Fibroblast of lung (primary cell): ENCODE data around the gene SLC6A11.

Source experiments
- CTCF ChIP-seq, 2 donors: IDR thresholded peaks in 1 of 2; conservative IDR thresholded peaks in 1 of 2; 1 replicate in 1 of 2; 2 replicates in 1 of 2; pipeline ENCODE4 v1.5.1; 2011 to 2012; ENCODE audit warnings: low read length in 2 of 2, control low read depth in 1 of 2, inconsistent platforms in 1 of 2, low read depth in 1 of 2, mild to moderate bottlenecking in 1 of 2
- EZH2 ChIP-seq: IDR thresholded peaks from 2 replicates; pipeline ENCODE4 v1.5.1; 2012; ENCODE audit warnings: low read length, control low read depth, mild to moderate bottlenecking; ENCODE audit errors: missing control alignments

GRCh38 chr3:10775828-10776227 lies 40.2 kb upstream of the SLC6A11 start:
- TF ChIP-seq CTCF (conservative IDR thresholded peaks at IDR 0.05 in 1 of 2, IDR thresholded peaks at IDR 0.05 in 1 of 2; ENCODE audit: low read depth in 1 of 2, low read length in 2 of 2) (no peak), EZH2 (no peak)
